GM19455 (cell line): ENCODE data around the gene PLXNC1.

Experiments used
- ATAC-seq: cut with Tn5 transposase; IDR thresholded peaks from one replicate; pipeline ENCODE4 v1.9.1; 2021; ENCODE audit not compliant: unreplicated experiment

Gene PLXNC1

GRCh38 chr12:94147991-94148738, at the start of gene PLXNC1:
PLXNC1 (plus strand) TSS chr12:94148577; CDS start chr12:94148972, 395 bp downstream.
- peak; percentile 47 for ATAC-seq

- no peak for ATAC-seq
These were observed 49.2 kb upstream of the PLXNC1 start for GRCh38 chr12:94099191-94099590.

DNA sequence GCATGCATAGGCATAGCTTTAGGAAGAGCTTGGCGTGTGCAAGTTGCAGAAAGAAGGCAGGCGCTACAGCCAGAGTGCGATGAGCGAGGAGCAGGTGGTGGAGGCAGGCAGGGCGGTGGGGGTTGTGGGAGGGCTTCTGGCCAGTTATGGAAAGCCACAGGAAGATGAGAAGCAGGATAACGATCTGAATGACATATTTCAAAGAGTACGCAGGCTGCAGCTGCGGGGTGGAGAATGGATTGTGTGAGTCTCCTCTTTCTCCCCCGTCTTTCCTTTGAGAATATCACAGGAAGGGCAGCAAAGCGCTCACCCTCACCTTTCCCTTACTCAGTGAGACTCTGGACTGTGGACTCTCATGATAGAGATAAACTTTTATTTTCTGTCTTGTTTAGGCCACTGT, 48.7 kb upstream of the PLXNC1 start:
- no peak for ATAC-seq

GRCh38 chr12:94100211-94100627, 48.2 kb upstream of the PLXNC1 start:
- no peak for ATAC-seq

GRCh38 chr12:94100990-94101737, 47.2 kb upstream of the PLXNC1 start:
- peak; percentile 50 for ATAC-seq

GRCh38 chr12:94101738-94102660, 46.4 kb upstream of the PLXNC1 start:
- ATAC-seq, result peak; percentile 92

GRCh38 chr12:94103986-94104385, 44.4 kb upstream of the PLXNC1 start:
- ATAC-seq, result no peak

DNA sequence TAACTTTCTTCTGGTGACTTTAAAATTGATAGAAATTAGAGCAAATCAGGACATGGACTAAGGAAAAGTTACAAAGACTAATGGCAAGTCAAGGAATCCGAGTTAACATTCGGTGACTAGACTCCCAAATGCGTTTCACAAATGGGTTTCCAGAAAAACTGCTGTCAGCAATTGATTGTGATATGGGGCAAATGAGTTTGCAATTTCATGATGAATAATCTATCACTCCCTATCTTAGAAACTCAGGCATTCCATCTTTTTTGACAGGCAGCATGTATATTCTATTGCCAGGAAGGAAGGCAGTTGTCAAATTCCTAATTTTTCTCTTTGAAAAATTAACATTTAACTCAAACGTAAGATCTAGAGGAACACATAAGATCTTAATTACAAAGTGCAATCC, 40.5 kb upstream of the PLXNC1 start:
- no peak for ATAC-seq

- no peak for ATAC-seq
These were observed 39.2 kb upstream of the PLXNC1 start for GRCh38 chr12:94109160-94109559.

- no peak for ATAC-seq
These were observed 38.1 kb upstream of the PLXNC1 start for GRCh38 chr12:94110258-94110657.

DNA sequence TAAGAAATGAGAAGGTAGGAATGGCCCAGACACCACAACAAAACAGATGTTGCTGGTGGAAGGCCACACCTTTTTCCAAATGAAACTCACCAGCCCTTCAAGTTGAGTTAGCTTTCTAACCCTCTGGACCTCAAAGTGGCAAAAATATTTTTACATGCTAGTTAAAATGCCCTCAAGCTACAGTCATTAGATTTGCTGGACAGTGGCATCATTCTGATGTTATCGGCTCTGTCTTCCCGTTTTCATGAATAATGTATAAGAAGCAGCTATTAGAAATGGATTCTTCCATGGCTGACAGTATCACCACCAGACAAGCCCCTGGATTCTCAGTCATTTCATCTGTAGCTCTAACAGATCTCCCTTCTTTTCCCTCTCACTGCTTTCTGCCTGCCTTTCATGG, 37.1 kb upstream of the PLXNC1 start:
- ATAC-seq, result no peak

DNA sequence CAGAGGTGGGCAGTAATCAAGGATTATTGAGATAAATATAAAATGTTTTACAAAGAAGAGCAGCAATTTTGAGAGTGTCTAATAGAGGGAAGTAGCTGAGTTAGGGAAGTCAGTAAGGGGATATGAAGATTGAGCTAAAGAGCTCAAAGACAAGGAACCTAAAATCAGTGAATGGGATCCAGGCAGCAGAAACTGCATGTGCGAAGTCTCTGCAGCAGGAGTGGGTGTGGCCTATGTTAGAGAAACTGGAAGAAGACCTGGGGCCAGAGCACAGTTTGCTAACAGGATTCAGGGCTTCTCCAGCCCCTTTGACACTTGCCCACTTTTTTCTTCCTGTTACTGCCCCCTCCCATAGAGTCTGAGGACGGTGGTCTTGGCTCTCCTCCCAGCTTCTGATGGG, 36.3 kb upstream of the PLXNC1 start:
- ATAC-seq, result no peak

DNA sequence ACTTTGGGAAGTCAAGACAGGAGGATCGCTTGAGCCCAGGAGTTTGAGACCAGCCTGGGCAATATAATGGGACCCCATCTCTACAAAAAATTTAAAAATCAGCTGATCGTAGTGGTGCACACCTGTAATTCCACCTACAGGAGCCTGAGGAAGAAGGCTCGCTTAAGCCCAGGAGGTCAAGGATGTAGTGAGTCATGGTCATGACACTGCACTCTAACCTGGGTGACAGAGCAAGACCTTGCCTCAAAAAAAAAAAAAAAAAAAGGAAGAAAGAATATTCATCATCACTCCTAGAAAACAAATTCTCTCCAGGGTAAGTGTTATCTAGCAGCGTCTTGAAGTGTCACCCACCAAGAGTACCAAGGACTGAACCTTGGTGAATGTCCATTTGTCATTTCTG, 34.2 kb upstream of the PLXNC1 start:
- ATAC-seq, result no peak

DNA sequence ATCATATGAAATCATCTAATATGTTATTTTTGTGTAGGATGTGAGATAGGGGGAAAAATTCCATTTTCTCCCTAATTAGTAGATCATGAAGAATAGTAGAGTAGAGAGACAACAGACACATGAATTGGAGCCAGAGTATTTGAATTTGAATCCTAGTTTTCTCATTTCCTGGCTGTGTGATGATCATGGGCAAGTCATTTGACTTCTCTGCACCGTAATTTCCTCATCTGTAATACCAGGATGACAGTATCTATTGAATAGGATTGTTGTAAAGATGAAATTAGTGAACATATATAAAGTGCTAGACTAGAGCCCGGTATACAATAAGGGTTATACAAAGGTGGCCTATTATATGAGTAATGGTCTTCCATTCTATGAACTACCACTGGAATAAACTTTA, 32.2 kb upstream of the PLXNC1 start:
- no peak for ATAC-seq

- no peak for ATAC-seq
These were observed 26.5 kb upstream of the PLXNC1 start for GRCh38 chr12:94121886-94122285.

DNA sequence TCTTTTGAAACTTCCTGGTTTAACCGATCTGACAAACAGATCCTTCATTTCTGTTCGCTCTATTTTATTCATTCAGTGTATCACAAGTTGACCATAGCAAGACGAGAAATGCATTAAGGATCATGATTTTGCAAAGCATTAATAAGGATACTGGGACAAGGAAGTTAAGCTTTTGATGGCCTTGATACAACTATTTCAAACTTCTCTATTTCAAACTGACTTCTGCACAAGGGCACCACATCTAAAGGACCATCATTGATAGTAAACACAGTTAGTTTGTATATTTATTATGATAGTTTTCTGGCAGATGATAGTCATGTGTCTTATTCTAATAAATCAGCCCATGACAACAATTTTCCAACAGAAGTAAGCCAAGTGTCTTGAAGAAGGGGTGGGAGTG, 25.8 kb upstream of the PLXNC1 start:
- ATAC-seq, result no peak

GRCh38 chr12:94123127-94123526, 25.2 kb upstream of the PLXNC1 start:
- ATAC-seq, result no peak

GRCh38 chr12:94126067-94126466, 22.3 kb upstream of the PLXNC1 start:
- no peak for ATAC-seq

DNA sequence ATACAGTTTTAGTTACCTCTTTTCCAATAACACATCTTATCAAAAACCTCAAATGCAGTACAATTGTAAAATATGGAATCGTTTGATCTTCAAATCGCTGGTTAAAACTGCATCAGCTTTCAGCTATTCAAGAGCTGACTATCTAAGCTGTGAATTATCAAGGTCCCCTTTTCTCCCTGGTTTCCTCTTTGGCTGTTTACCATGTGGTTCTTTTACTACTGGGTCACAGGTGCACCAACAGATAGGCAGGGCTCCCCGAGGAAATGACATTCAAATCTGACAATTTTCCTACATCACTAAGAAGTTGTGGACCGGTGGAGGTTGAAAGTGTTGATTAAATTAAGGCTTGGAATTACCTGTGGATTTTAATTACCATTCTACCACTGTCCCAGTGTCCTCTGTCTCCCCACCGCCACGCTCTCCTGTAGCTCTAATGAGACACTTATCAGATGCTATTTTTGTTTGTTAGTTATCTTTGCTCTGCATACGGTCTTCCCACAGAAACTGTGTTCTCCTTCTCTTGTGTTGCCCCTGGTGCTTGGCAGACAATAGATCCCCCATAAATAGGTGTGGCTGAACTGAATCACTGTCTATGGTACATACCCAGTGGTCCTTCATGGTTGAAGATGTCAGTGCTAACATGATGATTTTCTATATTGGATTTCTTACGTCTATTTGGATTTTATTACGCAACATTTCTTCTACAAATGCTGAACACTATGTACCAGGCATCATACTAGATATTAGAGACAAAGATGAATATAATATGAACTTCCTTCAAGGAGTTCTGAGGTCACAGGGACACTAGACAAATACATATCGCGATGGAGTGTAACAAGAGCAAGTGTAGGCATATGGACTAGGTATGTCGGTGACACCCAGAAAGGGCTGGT, 20.9 kb upstream of the PLXNC1 start:
- no peak for ATAC-seq

DNA sequence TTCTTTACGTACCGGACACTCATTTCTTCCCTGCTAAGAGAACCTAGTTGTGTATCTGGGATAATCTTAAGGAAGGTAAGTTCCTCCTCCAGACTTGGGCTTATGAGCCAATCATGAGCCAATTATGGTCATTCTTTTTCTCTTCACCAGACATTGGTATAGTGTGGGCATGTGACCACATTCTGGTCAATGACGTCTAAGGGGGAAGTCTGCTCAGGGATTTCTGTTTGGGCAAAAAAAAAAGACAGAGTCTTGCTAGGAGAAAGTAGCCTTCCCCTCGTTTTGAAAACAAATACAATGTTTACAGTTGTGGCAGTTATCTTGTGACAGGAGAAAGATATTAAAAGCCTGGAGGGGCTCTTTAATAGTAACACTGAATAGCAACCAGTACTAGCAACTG, 20.1 kb upstream of the PLXNC1 start:
- ATAC-seq, result no peak
